Measurements from ENCODE around the gene SLIT3.

DNA sequence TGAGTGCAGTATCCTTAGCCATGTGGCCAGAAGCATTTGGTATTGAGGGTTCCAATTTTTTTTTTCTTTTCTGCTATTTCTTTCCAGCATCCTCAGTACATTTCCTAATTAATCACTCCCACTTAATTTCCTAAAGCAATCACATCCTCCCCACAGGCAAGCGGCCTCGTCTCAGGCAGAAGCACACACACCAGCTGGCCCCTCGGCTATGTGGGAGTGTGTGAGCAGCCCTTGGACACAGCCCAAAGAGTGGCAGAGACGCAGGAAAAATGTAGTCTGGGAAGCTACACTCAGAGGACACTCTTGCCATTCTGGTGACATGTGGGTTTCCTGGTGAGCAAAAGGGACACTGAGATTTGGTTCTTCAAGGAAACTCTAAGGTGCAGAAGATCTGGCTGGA, 20.7 kb downstream of the SLIT3 start:
- no peak for TF ChIP-seq POLR2A (IDR thresholded peaks at IDR 0.05; ENCODE audit: low read depth)
- TF ChIP-seq CTCF (IDR thresholded peaks at IDR 0.05) = no peak
- no peak for TF ChIP-seq POLR2AphosphoS5 (IDR thresholded peaks at IDR 0.05)

Measured in esophagus muscularis mucosa (tissue), 3 donors.